Smooth muscle cell (in vitro differentiated cells): ENCODE measurements around the gene DOK4. TPM values are rescaled to one million over a fixed set of nuclear protein-coding genes. Genes with fewer than 3 reads are reported as not detected.

Experiments used
- DNase-seq: peaks from one replicate; lab custom pipeline; 2025; ENCODE audit not compliant: unreplicated experiment; lab: John Stamatoyannopoulos, UW
- H2AFZ ChIP-seq: fragments of 200-600 bp; sonication (generic); 2 replicates; pipeline ENCODE4 v1.6.0; 2016; ENCODE audit warnings: antibody characterized with exemption, low read depth, mild to moderate bottlenecking
- H3F3A ChIP-seq: fragments of 200-600 bp; sonication (generic); 2 replicates; pipeline ENCODE4 v1.6.0; 2017; ENCODE audit warnings: antibody characterized with exemption, low read depth
- H3K27ac ChIP-seq: fragments of 200-600 bp; sonication (generic); 2 replicates; pipeline ENCODE4 v1.5.1; 2016; ENCODE audit warnings: low read depth, mild to moderate bottlenecking
- H3K27me3 ChIP-seq: fragments of 200-600 bp; sonication (generic); 2 replicates; pipeline ENCODE4 v1.6.1; 2016; ENCODE audit warnings: low read depth, mild to moderate bottlenecking
- H3K36me3 ChIP-seq: fragments of 200-600 bp; sonication (generic); 2 replicates; pipeline ENCODE4 v1.5.1; 2016; ENCODE audit warnings: low read depth
- H3K4me1 ChIP-seq: fragments of 200-600 bp; sonication (generic); 2 replicates; pipeline ENCODE4 v1.5.1; 2016; ENCODE audit warnings: low read depth
- H3K4me2 ChIP-seq: fragments of 200-600 bp; sonication (generic); 2 replicates; pipeline ENCODE4 v1.6.0; 2016; ENCODE audit warnings: mild to moderate bottlenecking
- H3K4me3 ChIP-seq: fragments of 200-600 bp; sonication (generic); 2 replicates; pipeline ENCODE4 v1.5.1; 2016; ENCODE audit warnings: mild to moderate bottlenecking
- H3K79me2 ChIP-seq: fragments of 200-600 bp; sonication (generic); 2 replicates; pipeline ENCODE4 v1.6.0; 2016; ENCODE audit warnings: low read depth, mild to moderate bottlenecking
- H3K9ac ChIP-seq: fragments of 200-600 bp; sonication (generic); 2 replicates; pipeline ENCODE4 v1.6.0; 2016; ENCODE audit warnings: low read depth
- H3K9me3 ChIP-seq: fragments of 200-600 bp; sonication (generic); replicated peaks from 2 replicates; pipeline ENCODE4 v1.5.1; 2016; ENCODE audit warnings: low read depth
- H4K20me1 ChIP-seq: fragments of 200-600 bp; sonication (generic); 2 replicates; pipeline ENCODE4 v1.6.0; 2016; ENCODE audit warnings: low read depth
- WGBS: methylation state at CpG from one replicate; pipeline ENCODE4 v1.1.7; 2016; ENCODE audit warnings: low lambda C conversion rate; 5-methylcytosine and 5-hydroxymethylcytosine counted together
- polyA plus RNA-seq: library from polyadenylated mRNA; unstranded; fragments of >200 nt; fragmentation: Nextera tagmentation; extraction: Ambion mirVana; gene quantifications from 2 replicates; pipeline ENCODE4 v1.2.1, GENCODE V29; 2016
- total RNA-seq: library from RNA; depleted of rRNA; stranded (reverse); fragments of >200 nt; gene quantifications from 2 replicates; pipeline ENCODE4 v1.2.3, GENCODE V29; 2014
- TF ChIP-seq, protein P1 (sequence below): fragments of 200-600 bp; sonication (generic); IDR thresholded peaks from 2 replicates; pipeline ENCODE4 v1.5.1; 2017; ENCODE audit warnings: borderline replicate concordance, mild to moderate bottlenecking, antibody characterized with exemption; ENCODE audit not compliant: insufficient read depth, poor library complexity, severe bottlenecking

The DOK4 gene
- total and polyA plus RNA-seq, 2 experiments from 2014 or later = 43.5 to 73.6 TPM

DNA sequence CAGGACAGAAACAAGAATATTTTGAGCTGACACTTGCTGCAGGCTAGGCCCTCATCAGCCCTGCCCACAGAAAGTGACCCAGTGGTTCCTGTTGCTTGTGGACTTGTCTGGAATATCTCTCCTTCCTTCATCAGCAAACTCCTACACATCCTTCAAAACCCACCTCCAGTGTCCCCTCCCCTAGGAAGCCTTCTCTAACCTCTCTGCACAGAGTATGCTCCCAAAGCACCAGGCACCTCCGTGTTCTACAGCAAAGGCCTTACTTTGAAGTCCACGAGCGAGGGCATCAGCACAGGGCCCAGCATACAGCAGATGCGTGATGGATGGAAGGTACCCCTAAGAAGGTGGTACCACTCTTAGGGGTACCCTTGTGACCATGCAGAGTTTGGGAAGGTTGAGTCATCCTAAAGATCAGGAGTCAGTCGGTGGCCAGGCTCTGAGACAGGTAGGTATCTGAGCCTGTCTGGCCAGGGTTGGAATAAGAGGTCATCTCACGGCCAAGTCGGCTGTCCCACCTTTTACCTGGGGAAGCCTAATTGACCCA, 48.1 kb upstream of the DOK4 start:
- no peak overlapping the region for H3K27ac ChIP-seq
- H3K4me2 ChIP-seq = no peak overlapping the region
- peaks cover 27% of the 10 kb centered on the region for H4K20me1 ChIP-seq
- H3K9me3 ChIP-seq = no peaks in the 10 kb centered on the region
- H2AFZ ChIP-seq = no peak overlapping the region
- H3F3A ChIP-seq = no peaks in the 10 kb centered on the region
- H3K36me3 ChIP-seq = no peaks in the 10 kb centered on the region
- H3K9ac ChIP-seq = no peak overlapping the region
- peaks cover 24% of the 10 kb centered on the region for H3K79me2 ChIP-seq
- peaks cover under 1% of the 10 kb centered on the region for H3K27me3 ChIP-seq
- H3K4me1 ChIP-seq = peaks cover 28% of the 10 kb centered on the region
- TF ChIP-seq, protein P1, sequence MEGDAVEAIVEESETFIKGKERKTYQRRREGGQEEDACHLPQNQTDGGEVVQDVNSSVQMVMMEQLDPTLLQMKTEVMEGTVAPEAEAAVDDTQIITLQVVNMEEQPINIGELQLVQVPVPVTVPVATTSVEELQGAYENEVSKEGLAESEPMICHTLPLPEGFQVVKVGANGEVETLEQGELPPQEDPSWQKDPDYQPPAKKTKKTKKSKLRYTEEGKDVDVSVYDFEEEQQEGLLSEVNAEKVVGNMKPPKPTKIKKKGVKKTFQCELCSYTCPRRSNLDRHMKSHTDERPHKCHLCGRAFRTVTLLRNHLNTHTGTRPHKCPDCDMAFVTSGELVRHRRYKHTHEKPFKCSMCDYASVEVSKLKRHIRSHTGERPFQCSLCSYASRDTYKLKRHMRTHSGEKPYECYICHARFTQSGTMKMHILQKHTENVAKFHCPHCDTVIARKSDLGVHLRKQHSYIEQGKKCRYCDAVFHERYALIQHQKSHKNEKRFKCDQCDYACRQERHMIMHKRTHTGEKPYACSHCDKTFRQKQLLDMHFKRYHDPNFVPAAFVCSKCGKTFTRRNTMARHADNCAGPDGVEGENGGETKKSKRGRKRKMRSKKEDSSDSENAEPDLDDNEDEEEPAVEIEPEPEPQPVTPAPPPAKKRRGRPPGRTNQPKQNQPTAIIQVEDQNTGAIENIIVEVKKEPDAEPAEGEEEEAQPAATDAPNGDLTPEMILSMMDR = no peak
- 93% methylated on average over 7 of the region's 7 CpGs for WGBS
- no peak overlapping the region for H3K4me3 ChIP-seq
- DNase-seq = no peak

GRCh38 chr16:57533431-57534336, 47.4 kb upstream of the DOK4 start:
- WGBS = 88% methylated on average over 18 of the region's 19 CpGs
- no peaks in the 10 kb centered on the region for H3K9me3 ChIP-seq
- no peak for DNase-seq
- TF ChIP-seq, protein P1 = no peak
- H3K4me1 ChIP-seq = peaks cover 28% of the 10 kb centered on the region
- no peak overlapping the region for H3K4me3 ChIP-seq
- H4K20me1 ChIP-seq = peaks cover 32% of the 10 kb centered on the region
- peaks cover 5% of the 10 kb centered on the region for H3K27me3 ChIP-seq
- H3K79me2 ChIP-seq = peaks cover 24% of the 10 kb centered on the region
- H3K36me3 ChIP-seq = no peaks in the 10 kb centered on the region
- H3K4me2 ChIP-seq = no peak overlapping the region
- H2AFZ ChIP-seq = no peak overlapping the region
- H3K27ac ChIP-seq = no peak overlapping the region
- no peaks in the 10 kb centered on the region for H3F3A ChIP-seq
- no peak overlapping the region for H3K9ac ChIP-seq

GRCh38 chr16:57532266-57532625, 46.0 kb upstream of the DOK4 start:
- Histone ChIP-seq H3K27ac (no peak overlapping the region), H3K4me1 (peaks cover 24% of the 10 kb centered on the region), H3K4me2 (no peak overlapping the region), H4K20me1 (peaks cover 32% of the 10 kb centered on the region), H3K4me3 (no peak overlapping the region), H3K79me2 (peaks cover 24% of the 10 kb centered on the region), H3K9ac (no peak overlapping the region), H2AFZ (no peak overlapping the region), H3K27me3 (peaks cover 5% of the 10 kb centered on the region), H3F3A (no peaks in the 10 kb centered on the region), H3K9me3 (no peaks in the 10 kb centered on the region), H3K36me3 (no peaks in the 10 kb centered on the region)
- 95% methylated on average over 7 of the region's 7 CpGs for WGBS
- TF ChIP-seq, protein P1 = no peak
- no peak for DNase-seq
